Measurements from ENCODE around the gene SYNRG.

GRCh38 chr17:37567137-37567536, 42.1 kb downstream of the SYNRG start:
- no peak for TF ChIP-seq CBX8 (IDR thresholded peaks at IDR 0.05)
- TF ChIP-seq CTCF (IDR thresholded peaks at IDR 0.05): no peak
- TF ChIP-seq POLR2A (IDR thresholded peaks at IDR 0.05; ENCODE audit: low read length): no peak
- TF ChIP-seq EP300 (IDR thresholded peaks at IDR 0.05): no peak
- no peak for TF ChIP-seq HMGXB4 (CRISPR knock-in tag; IDR thresholded peaks at IDR 0.05; ENCODE audit: borderline replicate concordance)
- TF ChIP-seq HEYL (CRISPR knock-in tag; IDR thresholded peaks at IDR 0.05): no peak
- TF ChIP-seq REST (IDR thresholded peaks at IDR 0.05): no peak
- TF ChIP-seq RCOR1 (IDR thresholded peaks at IDR 0.05; ENCODE audit: low read depth, low read length): no peak
- no peak for TF ChIP-seq MYC (IDR thresholded peaks at IDR 0.05; ENCODE audit: borderline replicate concordance, low read length)

All from A549 (cell line).